Karpas-422 (cell line): ENCODE results near the gene FUNDC2. TPM values are rescaled to one million over a fixed set of nuclear protein-coding genes. Genes with fewer than 3 reads are reported as not detected.

ENCODE experiments used
- DNase-seq: peaks from one replicate; pipeline ENCODE4 v3.0.0-alpha.2; 2015
- H2AFZ ChIP-seq: fragments of 200-600 bp; sonication (generic); 2 replicates; pipeline ENCODE4 v1.6.1; 2014; ENCODE audit warnings: antibody characterized with exemption, low read length, mixed read lengths
- H3K27ac ChIP-seq: fragments of 200-600 bp; sonication (generic); 2 replicates; pipeline ENCODE4 v1.5.1; 2014; ENCODE audit warnings: mild to moderate bottlenecking, low read length, moderate library complexity
- H3K27me3 ChIP-seq: fragments of 200-600 bp; sonication (generic); 2 replicates; pipeline ENCODE4 v1.6.1; 2014; ENCODE audit warnings: low read length, mixed read lengths
- H3K36me3 ChIP-seq: fragments of 200-600 bp; sonication (generic); 2 replicates; pipeline ENCODE4 v1.6.1; 2014; ENCODE audit warnings: low read length, mixed read lengths; ENCODE audit not compliant: insufficient read depth
- H3K4me1 ChIP-seq: fragments of 200-600 bp; sonication (generic); 2 replicates; pipeline ENCODE4 v1.6.1; 2014; ENCODE audit warnings: mild to moderate bottlenecking, low read length, mixed read lengths
- H3K4me2 ChIP-seq: fragments of 200-600 bp; sonication (generic); 2 replicates; pipeline ENCODE4 v1.6.1; 2014; ENCODE audit warnings: low read length, low read depth, mild to moderate bottlenecking; ENCODE audit not compliant: poor library complexity, severe bottlenecking
- H3K4me3 ChIP-seq: fragments of 200-600 bp; sonication (generic); 2 replicates; pipeline ENCODE4 v1.5.1; 2014; ENCODE audit warnings: mild to moderate bottlenecking, antibody characterized with exemption, low read length, mixed read lengths
- H3K79me2 ChIP-seq: fragments of 200-600 bp; sonication (generic); 2 replicates; pipeline ENCODE4 v1.6.1; 2014; ENCODE audit warnings: mild to moderate bottlenecking, low read length, mixed read lengths
- H3K9ac ChIP-seq: fragments of 200-600 bp; sonication (generic); 2 replicates; pipeline ENCODE4 v1.6.0; 2014; ENCODE audit warnings: low read length
- H3K9me2 ChIP-seq: fragments of 200-600 bp; sonication (generic), shearing (Covaris generic); replicated peaks from 2 replicates; pipeline ENCODE4 v1.6.0; 2014; ENCODE audit warnings: mild to moderate bottlenecking, low read length, moderate library complexity; ENCODE audit not compliant: insufficient read depth
- H3K9me3 ChIP-seq: fragments of 300-700, 200-600 bp; sonication (generic); 2 replicates; pipeline ENCODE4 v1.6.1; 2014; ENCODE audit warnings: low read length, mixed read lengths
- H4K20me1 ChIP-seq: fragments of 200-600 bp; sonication (generic); 2 replicates; pipeline ENCODE4 v1.6.1; 2014; ENCODE audit warnings: mild to moderate bottlenecking, antibody characterized with exemption, low read length, low read depth; ENCODE audit not compliant: insufficient read depth
- total RNA-seq: library from RNA; depleted of rRNA; stranded (reverse); fragments of >200 nt; shearing (Covaris generic); gene quantifications from 2 replicates; pipeline ENCODE4 v1.2.3, GENCODE V29; 2014; ENCODE audit warnings: low replicate concordance

FUNDC2 gene
- total RNA-seq, 1 experiment from 2014 or later, result 55.2 TPM

GRCh38 chrX:155052738-155053498 is 26.3 kb downstream of the FUNDC2 start:
- Histone ChIP-seq H3K79me2 (peaks cover 9% of the 10 kb centered on the region), H3K9ac (no peak overlapping the region), H3K4me3 (no peak overlapping the region), H4K20me1 (no peaks in the 10 kb centered on the region), H3K36me3 (no peaks in the 10 kb centered on the region), H3K27me3 (no peaks in the 10 kb centered on the region), H3K9me3 (no peaks in the 10 kb centered on the region), H2AFZ (no peak overlapping the region), H3K27ac (no peak overlapping the region), H3K9me2 (no peaks in the 10 kb centered on the region), H3K4me1 (peaks cover 16% of the 10 kb centered on the region), H3K4me2 (no peak overlapping the region)
- no peak for DNase-seq

GRCh38 chrX:155053656-155054055 is 27.0 kb downstream of the FUNDC2 start:
- no peak overlapping the region for H3K27ac ChIP-seq
- no peaks in the 10 kb centered on the region for H3K9me3 ChIP-seq
- no peaks in the 10 kb centered on the region for H4K20me1 ChIP-seq
- H3K9ac ChIP-seq, result no peak overlapping the region
- peaks cover 16% of the 10 kb centered on the region for H3K4me1 ChIP-seq
- H3K27me3 ChIP-seq, result no peaks in the 10 kb centered on the region
- no peak for DNase-seq
- H3K4me2 ChIP-seq, result no peak overlapping the region
- no peak overlapping the region for H3K4me3 ChIP-seq
- no peaks in the 10 kb centered on the region for H3K9me2 ChIP-seq
- H2AFZ ChIP-seq, result no peak overlapping the region
- peaks cover 9% of the 10 kb centered on the region for H3K79me2 ChIP-seq
- H3K36me3 ChIP-seq, result no peaks in the 10 kb centered on the region

- H3K36me3 ChIP-seq, result no peaks in the 10 kb centered on the region
- H3K79me2 ChIP-seq, result peaks cover 9% of the 10 kb centered on the region
- H3K27ac ChIP-seq, result no peak overlapping the region
- H3K27me3 ChIP-seq, result no peaks in the 10 kb centered on the region
- no peaks in the 10 kb centered on the region for H3K9me3 ChIP-seq
- no peaks in the 10 kb centered on the region for H4K20me1 ChIP-seq
- H2AFZ ChIP-seq, result no peak overlapping the region
- H3K4me2 ChIP-seq, result no peak overlapping the region
- H3K9ac ChIP-seq, result no peak overlapping the region
- no peaks in the 10 kb centered on the region for H3K9me2 ChIP-seq
- peaks cover 16% of the 10 kb centered on the region for H3K4me1 ChIP-seq
- no peak for DNase-seq
- H3K4me3 ChIP-seq, result no peak overlapping the region
Measured at GRCh38 chrX:155054255-155054654, 27.6 kb downstream of the FUNDC2 start.

GRCh38 chrX:155055494-155055893 is 28.9 kb downstream of the FUNDC2 start:
- Histone ChIP-seq H3K79me2 (no peaks in the 10 kb centered on the region), H3K36me3 (peaks cover 6% of the 10 kb centered on the region; the same call in 1 of the 2 replicates), H3K9me3 (no peaks in the 10 kb centered on the region), H4K20me1 (no peaks in the 10 kb centered on the region), H3K9ac (no peak overlapping the region), H3K9me2 (no peaks in the 10 kb centered on the region), H3K27ac (no peak overlapping the region), H3K4me2 (no peak overlapping the region), H3K27me3 (no peaks in the 10 kb centered on the region), H3K4me3 (no peak overlapping the region), H2AFZ (no peak overlapping the region), H3K4me1 (peaks cover 16% of the 10 kb centered on the region)
- DNase-seq, result no peak

- DNase-seq, result no peak
- Histone ChIP-seq H3K79me2 (no peaks in the 10 kb centered on the region), H3K9me2 (no peaks in the 10 kb centered on the region), H3K4me2 (no peak overlapping the region), H3K4me3 (no peak overlapping the region), H3K4me1 (peaks cover 16% of the 10 kb centered on the region), H3K36me3 (peaks cover 6% of the 10 kb centered on the region; the same call in 1 of the 2 replicates), H3K27me3 (no peaks in the 10 kb centered on the region), H3K9ac (no peak overlapping the region), H2AFZ (no peak overlapping the region), H3K9me3 (no peaks in the 10 kb centered on the region), H3K27ac (no peak overlapping the region), H4K20me1 (no peaks in the 10 kb centered on the region)
Measured at GRCh38 chrX:155056471-155056870, 29.8 kb downstream of the FUNDC2 start.

- H4K20me1 ChIP-seq, result no peaks in the 10 kb centered on the region
- peak overlapping the region; percentile 21; the same call in 1 of the 2 replicates for H3K4me3 ChIP-seq
- H3K27ac ChIP-seq, result no peak overlapping the region
- H3K9me3 ChIP-seq, result no peaks in the 10 kb centered on the region
- 0 out of 2 replicates have a peak overlapping the region, but pooled peaks have one; percentile 11 for H3K9ac ChIP-seq
- H3K4me1 ChIP-seq, result peaks cover 16% of the 10 kb centered on the region
- no peaks in the 10 kb centered on the region for H3K9me2 ChIP-seq
- H2AFZ ChIP-seq, result no peak overlapping the region
- H3K36me3 ChIP-seq, result peaks cover 6% of the 10 kb centered on the region; the same call in 1 of the 2 replicates
- H3K79me2 ChIP-seq, result no peaks in the 10 kb centered on the region
- no peaks in the 10 kb centered on the region for H3K27me3 ChIP-seq
- DNase-seq, result peak; percentile 79
- peak overlapping the region; percentile 39 for H3K4me2 ChIP-seq
Measured at GRCh38 chrX:155056877-155057792, 30.5 kb downstream of the FUNDC2 start.

- no peaks in the 10 kb centered on the region for H4K20me1 ChIP-seq
- H3K4me1 ChIP-seq, result peaks cover 4% of the 10 kb centered on the region
- no peak overlapping the region for H2AFZ ChIP-seq
- no peak overlapping the region for H3K27ac ChIP-seq
- H3K36me3 ChIP-seq, result peaks cover 6% of the 10 kb centered on the region; the same call in 1 of the 2 replicates
- H3K9me3 ChIP-seq, result no peaks in the 10 kb centered on the region
- DNase-seq, result no peak
- H3K79me2 ChIP-seq, result peaks cover 16% of the 10 kb centered on the region
- no peak overlapping the region for H3K4me3 ChIP-seq
- no peaks in the 10 kb centered on the region for H3K27me3 ChIP-seq
- no peak overlapping the region for H3K4me2 ChIP-seq
- no peak overlapping the region for H3K9ac ChIP-seq
- H3K9me2 ChIP-seq, result no peaks in the 10 kb centered on the region
Measured at GRCh38 chrX:155061760-155062159, 35.1 kb downstream of the FUNDC2 start.
